ENCODE results near the gene SPART. TPM values are rescaled to one million over a fixed set of nuclear protein-coding genes. Genes with fewer than 3 reads are reported as not detected.

Gene SPART
- total and polyA plus RNA-seq, 8 donors = 59.1 to 111 (median 91.9) TPM

DNA sequence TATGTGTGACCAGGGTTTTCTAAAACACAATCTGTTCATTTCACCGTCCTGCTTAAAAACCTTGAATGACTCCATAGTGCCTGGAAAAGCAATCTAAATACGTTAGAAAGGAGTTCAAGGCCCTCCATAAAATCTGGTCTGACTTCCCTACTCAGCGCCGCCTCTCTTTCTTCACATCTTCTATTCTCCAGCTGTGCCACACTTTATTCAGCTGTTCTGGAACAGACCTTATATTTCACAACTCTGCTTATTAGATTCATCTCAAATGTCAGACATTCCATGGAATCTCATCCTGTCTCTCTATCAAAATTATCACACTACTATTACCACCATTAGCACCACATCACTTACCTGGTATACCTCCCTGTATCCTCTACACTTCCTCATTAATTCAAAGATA lies 19.8 kb upstream of the SPART start:
- H3K36me3 ChIP-seq = no peaks in the 10 kb centered on the region
- no peaks in the 10 kb centered on the region for H3K4me1 ChIP-seq
- ATAC-seq (no peak), DNase-seq (peak in 1 of 4 donors; percentile 19)
- H3K27me3 ChIP-seq = no peaks in the 10 kb centered on the region
- no peak for TF ChIP-seq CTCF (IDR thresholded peaks at IDR 0.05)
- H3K27ac ChIP-seq = no peak overlapping the region
- H3K4me3 ChIP-seq = no peak overlapping the region
- intact Hi-C loops (cut with DNase I) = no loop called here
- no peaks in the 10 kb centered on the region for H3K9me3 ChIP-seq

DNA sequence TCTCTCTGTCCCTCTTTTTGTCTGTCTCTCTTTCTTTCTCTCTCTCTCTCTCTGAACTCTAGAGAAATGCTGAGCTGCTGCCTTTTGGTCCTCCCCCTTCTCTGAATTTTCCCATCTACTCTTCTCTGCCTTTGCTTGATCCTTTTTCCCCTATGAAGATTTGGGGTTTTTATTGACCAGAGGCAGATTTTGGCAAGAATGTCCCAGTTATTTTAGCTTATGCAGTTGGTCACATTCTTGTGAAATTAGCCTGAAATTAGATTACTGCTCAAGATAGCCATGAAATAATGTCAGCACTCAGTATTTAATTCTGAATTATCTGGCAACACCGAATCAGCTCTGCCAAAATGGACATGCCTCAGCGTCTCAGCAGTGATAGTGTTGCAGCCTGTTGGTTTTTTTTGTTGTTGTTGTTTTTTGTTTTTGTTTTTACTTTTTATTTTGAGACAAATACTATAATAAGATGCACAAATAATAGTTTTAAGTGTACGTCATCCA lies 17.2 kb upstream of the SPART start:
- intact Hi-C loops (cut with DNase I) = no loop called here
- Histone ChIP-seq H3K36me3 (no peaks in the 10 kb centered on the region), H3K4me1 (no peaks in the 10 kb centered on the region), H3K9me3 (no peaks in the 10 kb centered on the region), H3K27ac (no peak overlapping the region), H3K4me3 (no peak overlapping the region), H3K27me3 (no peaks in the 10 kb centered on the region)
- ATAC-seq (no peak), DNase-seq (no peak)
- TF ChIP-seq CTCF (IDR thresholded peaks at IDR 0.05) = no peak

DNA sequence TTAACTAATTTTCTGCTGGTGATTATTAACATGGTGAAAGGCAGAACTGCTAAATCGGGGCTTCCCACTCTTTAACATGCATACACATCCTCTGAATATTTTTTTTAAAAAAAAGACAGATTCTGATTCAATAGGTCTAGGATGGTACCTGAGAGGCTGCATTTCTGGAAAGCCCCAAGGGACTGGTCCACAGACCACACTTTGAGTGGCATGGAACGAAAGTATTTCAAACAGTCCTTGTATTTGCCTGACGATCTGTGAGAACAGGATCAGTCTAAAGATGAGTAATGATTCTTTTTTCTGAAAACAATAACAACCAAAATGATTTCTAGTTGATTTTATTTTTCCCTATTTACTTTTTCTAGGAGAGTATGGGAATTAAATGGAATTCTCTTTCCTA lies 16.7 kb upstream of the SPART start:
- no peaks in the 10 kb centered on the region for H3K4me1 ChIP-seq
- H3K36me3 ChIP-seq = no peaks in the 10 kb centered on the region
- H3K27me3 ChIP-seq = no peaks in the 10 kb centered on the region
- DNase-seq (no peak), ATAC-seq (no peak)
- intact Hi-C loops (cut with DNase I) = no loop called here
- no peak overlapping the region for H3K27ac ChIP-seq
- H3K4me3 ChIP-seq = no peak overlapping the region
- no peak for TF ChIP-seq CTCF (IDR thresholded peaks at IDR 0.05)
- no peaks in the 10 kb centered on the region for H3K9me3 ChIP-seq

DNA sequence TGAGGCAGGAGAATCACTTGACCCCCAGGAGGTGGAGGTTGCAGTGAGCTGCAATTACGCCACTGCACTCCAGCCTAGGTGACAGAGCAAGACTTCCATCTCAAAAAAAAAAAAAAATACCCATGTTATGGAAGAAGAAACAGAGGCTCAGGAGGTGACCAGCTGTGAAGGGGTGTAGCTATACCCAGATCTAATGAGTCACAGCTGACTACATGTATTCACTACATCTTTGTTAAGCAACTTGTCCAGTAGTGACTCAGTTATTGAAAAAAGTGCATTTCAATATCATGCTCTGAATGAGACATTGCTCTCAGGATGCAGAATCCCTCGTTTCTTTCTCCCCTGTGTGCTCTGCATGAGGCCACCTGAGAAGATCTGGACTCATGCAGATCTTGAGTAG lies 16.1 kb upstream of the SPART start:
- H3K9me3 ChIP-seq = no peaks in the 10 kb centered on the region
- DNase-seq (no peak), ATAC-seq (peak; percentile 64)
- H3K36me3 ChIP-seq = no peaks in the 10 kb centered on the region
- intact Hi-C loops (cut with DNase I) = no loop called here
- no peaks in the 10 kb centered on the region for H3K27me3 ChIP-seq
- H3K4me1 ChIP-seq = no peaks in the 10 kb centered on the region
- no peak overlapping the region for H3K27ac ChIP-seq
- no peak for TF ChIP-seq CTCF (IDR thresholded peaks at IDR 0.05)
- no peak overlapping the region for H3K4me3 ChIP-seq

GRCh38 chr13:36360903-36361302 lies 14.7 kb upstream of the SPART start:
- no peak for TF ChIP-seq CTCF (IDR thresholded peaks at IDR 0.05)
- H3K4me3 ChIP-seq = no peak overlapping the region
- no peak for ATAC-seq
- no peaks in the 10 kb centered on the region for H3K36me3 ChIP-seq
- H3K27me3 ChIP-seq = no peaks in the 10 kb centered on the region
- no peak for DNase-seq
- H3K27ac ChIP-seq = no peak overlapping the region
- no peaks in the 10 kb centered on the region for H3K4me1 ChIP-seq
- intact Hi-C loops (cut with DNase I) = no loop called here
- H3K9me3 ChIP-seq = no peaks in the 10 kb centered on the region
